LNCaP clone FGC (cell line): ENCODE measurements around the gene NUF2.
A peak's percentile ranks its signal among the peaks of the same experiment; 100 is the strongest.
"Not testable (repeated sequence)": the region's sequence is repeated elsewhere in the genome, so short reads cannot be mapped to it uniquely, and the experiment has no call there.

ENCODE experiments used
- DNase-seq: peaks from one replicate; pipeline ENCODE4 v3.0.0-alpha.2; 2011; ENCODE audit warnings: low read depth
- H3K4me3 ChIP-seq: 2 replicates; pipeline ENCODE4 v1.5.1; 2011; ENCODE audit warnings: mild to moderate bottlenecking, low read depth, low read length, control low read depth
- CTCF ChIP-seq: IDR thresholded peaks from 2 replicates; pipeline ENCODE4 v1.5.1; 2012; ENCODE audit warnings: mild to moderate bottlenecking; ENCODE audit not compliant: control insufficient read depth, insufficient read depth; ENCODE audit errors: extremely low read depth

The NUF2 gene

GRCh38 chr1:163321311-163322305, at the start of gene NUF2:
Gene NUF2, plus strand, starts transcription at chr1:163321954. Its CDS starts 4,098 bp downstream, at chr1:163326052.
- DNase-seq = peak; percentile 98
- TF ChIP-seq CTCF = no peak
- peak within 1 kb of the TSS; percentile 78 for H3K4me3 ChIP-seq

GRCh38 chr1:163273766-163274441, 47.9 kb upstream of the NUF2 start:
- no peak for DNase-seq
- TF ChIP-seq CTCF = no peak
- H3K4me3 ChIP-seq = no peak overlapping the region

- DNase-seq = no peak
- TF ChIP-seq CTCF = no peak
These were observed 46.5 kb upstream of the NUF2 start for GRCh38 chr1:163275222-163275621.

GRCh38 chr1:163278602-163279001, 43.2 kb upstream of the NUF2 start:
- H3K4me3 ChIP-seq = no peak overlapping the region
- no peak for TF ChIP-seq CTCF
- DNase-seq = no peak

More at GRCh38 chr1:163275222-163275621, 46.5 kb upstream of the NUF2 start:
- H3K4me3 ChIP-seq = no peak overlapping the region

- H3K4me3 ChIP-seq, DNase-seq: not testable (repeated sequence)
These were observed 36.9 kb upstream of the NUF2 start for GRCh38 chr1:163284867-163285266.

GRCh38 chr1:163290025-163290640, 31.6 kb upstream of the NUF2 start:
- TF ChIP-seq CTCF = no peak
- peak; percentile 92 for DNase-seq
- H3K4me3 ChIP-seq = no peak overlapping the region

- no peak for TF ChIP-seq CTCF
- no peak for DNase-seq
- H3K4me3 ChIP-seq = no peak overlapping the region
These were observed 30.3 kb upstream of the NUF2 start for GRCh38 chr1:163291461-163291860.

GRCh38 chr1:163292153-163292552, 29.6 kb upstream of the NUF2 start:
- not testable (repeated sequence) for DNase-seq, H3K4me3 ChIP-seq

GRCh38 chr1:163293497-163293896, 28.3 kb upstream of the NUF2 start:
- not testable (repeated sequence) for DNase-seq, H3K4me3 ChIP-seq
